Heart left ventricle (tissue), 16 donors: ENCODE measurements around the gene CCP110. TPM values are rescaled to one million over a fixed set of nuclear protein-coding genes. Genes with fewer than 3 reads are reported as not detected.

Experiments
- ATAC-seq, 4 donors: fragments of 200-7000 bp; cut with Tn5 transposase; one replicate each; pipeline ENCODE4 v1.9.1; 2020 to 2022; ENCODE audit warnings: moderate library complexity in 4 of 4, mild to moderate bottlenecking in 3 of 4, moderate number of reproducible peaks in 1 of 4
- DNase-seq, 5 donors: peaks; one replicate each; pipeline ENCODE4 v3.0.0-alpha.2; 2020
- H3K27ac ChIP-seq, 12 donors: fragments of 200-600 bp; sonication (generic) in 4 of 12; one replicate each; pipeline versions ENCODE4 v1.5.0 to v1.8.0; 2016 to 2022; ENCODE audit warnings: mild to moderate bottlenecking in 2 of 12
- H3K27me3 ChIP-seq, 9 donors: fragments of 200-600 bp; sonication (generic) in 2 of 9; one replicate each; pipeline versions ENCODE4 v1.5.1 to v1.8.0; 2016 to 2022; ENCODE audit warnings: mild to moderate bottlenecking in 3 of 9
- H3K36me3 ChIP-seq, 9 donors: fragments of 200-600 bp; sonication (generic) in 2 of 9; one replicate each; pipeline versions ENCODE4 v1.5.0 to v1.8.0; 2018 to 2022; ENCODE audit warnings: mild to moderate bottlenecking in 2 of 9
- H3K4me1 ChIP-seq, 12 donors: fragments of 200-600 bp; sonication (generic) in 4 of 12; one replicate each; pipeline versions ENCODE4 v1.5.0 to v1.8.0; 2016 to 2022; ENCODE audit warnings: mild to moderate bottlenecking in 3 of 12
- H3K4me3 ChIP-seq, 12 donors: fragments of 200-600 bp; sonication (generic) in 4 of 12; one replicate each; pipeline versions ENCODE4 v1.5.0 to v1.8.0; 2017 to 2022; ENCODE audit warnings: mild to moderate bottlenecking in 9 of 12, moderate library complexity in 4 of 12
- H3K9me3 ChIP-seq, 12 donors: fragments of 200-600 bp; sonication (generic) in 4 of 12; one replicate each; pipeline versions ENCODE4 v1.5.0 to v1.8.0; 2016 to 2022; ENCODE audit warnings: mild to moderate bottlenecking in 1 of 12
- POLR2A ChIP-seq, 2 donors: fragments of 450-650 bp; IDR thresholded peaks; one replicate each; pipeline ENCODE4 v1.6.1; 2017; ENCODE audit warnings: antibody characterized with exemption in 2 of 2, mild to moderate bottlenecking in 2 of 2, moderate library complexity in 2 of 2
- WGBS, 4 donors: extraction: QIAGEN DNeasy Blood & Tissue Kit in 2 of 4; methylation state at CpG; one replicate each; pipeline versions ENCODE4 v1.1.5 to v1.1.7; 2013 to 2018; 5-methylcytosine and 5-hydroxymethylcytosine counted together
- intact Hi-C, 10 donors: fragments of 100-400 bp; cut with DNase I; formaldehyde crosslinking; loops; one replicate each; pipeline versions ENCODE4 v1.11.1 to v1.14.2; 2022
- polyA plus RNA-seq, 2 donors: library from polyadenylated mRNA; stranded (reverse); fragments of 200-250 nt; gene quantifications; one replicate each; pipeline ENCODE4 v1.2.3, GENCODE V29; 2013
- total RNA-seq, 9 donors: library from RNA; depleted of rRNA in 2 of 9; stranded (reverse); fragments of >200 nt in 2 of 9; fragmentation: NEBNext Ultra II Directional in 3 of 9; extraction: Animal tissue kit (Norgen Biotek cat#: 25700) in 3 of 9; gene quantifications; one replicate each; pipeline versions ENCODE4 v1.1.0 to v1.2.4, GENCODE V29; 2016 to 2023
- TF ChIP-seq, protein P1 (sequence below), 12 donors: fragments of 200-600 bp; sonication (generic) in 4 of 12; IDR thresholded peaks; one replicate each; pipeline versions ENCODE4 v1.5.0 to v1.8.0; 2018 to 2022; ENCODE audit warnings: antibody characterized with exemption in 12 of 12, mild to moderate bottlenecking in 5 of 12
- donor health status: ischemic (EF 13 %, LVEDD 7.1; RV severe dilation, severe dysfunction).
- donor health status: healthy with polysubstance abuse.
- donor health status: DM: no; HTN: yes; CAD: no.
- donor health status: DM: no; HTN: no; CAD: no.
- donor health status: ischemic (EF 25% LVEDD 6.9; RV normal size, moderate dysfunction).
- donor health status: ischemic (EF 25% LVEDD 5.7; RV mildly dilated, moderate dysfunction).
- donor health status: healthy.
- donor health status: DM: yes; HTN: yes; CAD: no.
- donor health status: ischemic (EF 35%, LVEDD 5.7; RV mildly dilated, moderate dysfunction).
- donor health status: nonischemic (EF 11% LVEDD 7.7; RV severe dilation, severe dysfunction).
- donor health status: DM: yes; HTN: yes; CAD: no.
- donor health status: PGD.
- donor health status: ischemic (EF 29% LVEDD 5.4; RV normal size, mild dysfunction).
- donor health status: nonischemic (EF 23%, LVEDD 6.1; RV moderate dilation, normal function).

Gene CCP110
- total and polyA plus RNA-seq, 11 donors: 3.1 to 13.5 (median 7.7) TPM

DNA sequence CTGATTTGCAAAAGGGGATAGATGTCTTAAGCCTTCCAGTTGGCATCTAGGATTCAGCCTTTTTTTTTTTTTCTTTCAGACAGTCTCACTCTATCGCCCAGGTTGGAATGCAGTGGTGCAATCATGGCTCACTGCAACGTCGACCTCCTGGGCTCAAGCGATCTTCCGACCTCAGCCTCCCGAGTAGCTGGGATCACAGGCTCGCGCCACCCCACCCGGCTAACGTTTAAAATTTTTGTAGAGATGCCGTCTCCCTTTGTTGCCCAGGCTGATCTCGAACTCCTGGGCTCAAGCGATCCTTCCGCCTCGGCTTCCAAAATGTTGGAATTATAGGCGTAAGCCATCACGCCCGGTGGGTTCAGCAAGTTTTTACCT, 571 bp upstream of the CCP110 start:
- Histone ChIP-seq H3K4me1 (peaks cover 4 to 57% (median 36%) of the 10 kb centered on the region in 12 donors), H3K9me3 (no peaks in the 10 kb centered on the region), H3K27me3 (no peaks in the 10 kb centered on the region), H3K4me3 (peak overlapping the region in 8 of 12 donors; percentile 66 to 97 (median 91)), H3K36me3 (peaks cover 0 to 7% (median 5%) of the 10 kb centered on the region in 9 donors), H3K27ac (peak overlapping the region in 2 of 12 donors; percentile 66 to 68)
- DNase-seq (no peak), ATAC-seq (no peak)
- intact Hi-C loops: loop anchor here in 2 of 10 donors (2.0 to 10.0 kb wide), 3 partner anchors 32 to 458 kb away; partner anchors contain the start of genes VPS35L (in 2 of the 2) and COQ7 (in 1 of the 2)
- WGBS, 4 donors: 71 to 74% (median 72%) methylated on average over 18 of the region's 18 CpGs
- no peak for TF ChIP-seq POLR2A (IDR thresholded peaks at IDR 0.05)
- TF ChIP-seq, protein P1, sequence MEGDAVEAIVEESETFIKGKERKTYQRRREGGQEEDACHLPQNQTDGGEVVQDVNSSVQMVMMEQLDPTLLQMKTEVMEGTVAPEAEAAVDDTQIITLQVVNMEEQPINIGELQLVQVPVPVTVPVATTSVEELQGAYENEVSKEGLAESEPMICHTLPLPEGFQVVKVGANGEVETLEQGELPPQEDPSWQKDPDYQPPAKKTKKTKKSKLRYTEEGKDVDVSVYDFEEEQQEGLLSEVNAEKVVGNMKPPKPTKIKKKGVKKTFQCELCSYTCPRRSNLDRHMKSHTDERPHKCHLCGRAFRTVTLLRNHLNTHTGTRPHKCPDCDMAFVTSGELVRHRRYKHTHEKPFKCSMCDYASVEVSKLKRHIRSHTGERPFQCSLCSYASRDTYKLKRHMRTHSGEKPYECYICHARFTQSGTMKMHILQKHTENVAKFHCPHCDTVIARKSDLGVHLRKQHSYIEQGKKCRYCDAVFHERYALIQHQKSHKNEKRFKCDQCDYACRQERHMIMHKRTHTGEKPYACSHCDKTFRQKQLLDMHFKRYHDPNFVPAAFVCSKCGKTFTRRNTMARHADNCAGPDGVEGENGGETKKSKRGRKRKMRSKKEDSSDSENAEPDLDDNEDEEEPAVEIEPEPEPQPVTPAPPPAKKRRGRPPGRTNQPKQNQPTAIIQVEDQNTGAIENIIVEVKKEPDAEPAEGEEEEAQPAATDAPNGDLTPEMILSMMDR (IDR thresholded peaks at IDR 0.05): no peak

DNA sequence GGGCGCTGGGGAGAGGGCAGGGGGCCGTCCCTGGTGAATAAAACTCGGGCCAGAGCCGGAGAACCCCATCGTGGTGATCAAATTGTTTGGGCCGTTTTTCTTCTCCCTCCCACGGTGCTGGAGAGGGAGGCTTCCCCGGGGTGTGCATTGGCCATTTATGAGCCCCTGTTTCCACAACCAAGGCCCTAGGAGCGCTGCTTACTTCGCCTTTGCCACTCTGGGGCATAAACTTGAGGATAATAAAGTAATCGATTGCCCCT, 544 bp downstream of the CCP110 start:
- intact Hi-C loops: loop anchor here in 2 of 10 donors (5.0 to 10.0 kb wide), 2 partner anchors 33 to 459 kb away; partner anchors contain the start of genes COQ7 (in 1 of the 2) and VPS35L (in 1 of the 2)
- peak overlapping the region; percentile 55 to 97 (median 90) for H3K4me3 ChIP-seq
- peak overlapping the region in 9 of 12 donors; percentile 10 to 68 (median 57) for H3K27ac ChIP-seq
- ATAC-seq (peak in 1 of 4 donors; percentile 0), DNase-seq (no peak)
- H3K4me1 ChIP-seq: peaks cover 3 to 46% (median 31%) of the 10 kb centered on the region in 12 donors
- 0 to 1% (median 0%) methylated on average over 1 to 11 of the region's 11 CpGs for WGBS, 4 donors
- H3K9me3 ChIP-seq: no peaks in the 10 kb centered on the region
- peaks cover 0 to 18% (median 16%) of the 10 kb centered on the region in 9 donors for H3K36me3 ChIP-seq
- no peaks in the 10 kb centered on the region for H3K27me3 ChIP-seq
- TF ChIP-seq POLR2A (IDR thresholded peaks at IDR 0.05): no peak
- TF ChIP-seq, protein P1 (IDR thresholded peaks at IDR 0.05): no peak

DNA sequence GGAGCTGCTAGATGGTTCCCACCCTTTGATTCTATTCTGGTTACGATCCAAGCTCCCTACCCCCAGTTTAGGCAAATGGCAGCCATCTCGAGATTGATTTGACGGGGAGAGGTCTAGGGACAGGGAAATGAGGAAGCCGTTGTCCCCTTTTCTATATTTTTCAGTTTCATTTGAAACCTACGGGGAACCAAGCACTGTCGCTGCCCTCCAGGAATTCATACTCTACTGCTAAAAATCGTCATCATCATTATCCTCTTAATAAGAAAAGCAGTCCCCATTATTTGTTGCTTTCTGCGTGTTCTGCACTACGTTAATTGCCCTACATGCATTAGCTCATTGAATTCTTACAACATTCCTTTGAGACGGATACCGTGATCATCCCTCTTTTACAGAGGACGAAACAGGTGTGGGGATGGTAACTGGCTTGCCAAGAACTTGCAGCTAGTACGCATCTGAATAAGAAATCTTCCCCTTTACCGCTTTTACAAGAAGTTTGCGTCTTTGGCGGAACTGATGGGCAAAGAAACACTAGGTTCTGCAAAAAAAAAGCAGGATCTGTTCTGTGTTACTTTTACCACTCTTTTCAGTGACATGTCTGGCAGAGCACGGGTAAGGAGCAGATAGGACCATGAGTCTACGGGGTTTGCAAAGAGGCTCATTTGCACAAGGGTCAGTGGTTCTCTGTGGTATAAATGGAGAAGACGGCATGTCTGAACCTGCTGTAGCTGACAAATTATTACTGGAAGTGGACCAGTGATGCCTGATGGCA, 1.1 kb downstream of the CCP110 start:
- intact Hi-C loops: loop anchor here in 2 of 10 donors (5.0 to 10.0 kb wide), 2 partner anchors 33 to 460 kb away; partner anchors contain the start of genes COQ7 (in 1 of the 2) and VPS35L (in 1 of the 2)
- 11 to 25% (median 21%) methylated on average over 19 of the region's 19 CpGs for WGBS, 4 donors

DNA sequence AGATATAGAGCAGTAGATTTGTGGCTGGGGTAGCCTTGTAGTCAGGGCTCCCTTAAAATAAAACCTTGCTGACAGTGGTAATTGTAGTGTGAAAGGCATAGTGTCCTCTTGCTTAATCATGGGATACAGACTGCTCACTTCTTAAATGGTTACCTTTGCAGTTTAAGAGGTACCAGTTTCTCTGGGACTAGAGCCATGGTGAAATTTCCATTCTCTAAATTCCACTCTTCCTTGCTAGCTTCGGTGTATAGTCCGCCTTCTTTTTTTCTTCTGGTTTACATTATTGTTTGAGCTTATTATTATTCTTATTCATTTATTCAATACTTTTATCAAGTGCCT, 1.6 kb downstream of the CCP110 start:
- intact Hi-C loops: loop anchor here in 1 of 10 donors (10.0 kb wide), 1 partner anchor 461 kb away; the partner anchor contains the start of gene COQ7
- Histone ChIP-seq H3K9me3 (no peaks in the 10 kb centered on the region), H3K36me3 (peaks cover 0 to 27% (median 18%) of the 10 kb centered on the region in 9 donors), H3K27me3 (no peaks in the 10 kb centered on the region), H3K4me1 (peaks cover 3 to 36% (median 23%) of the 10 kb centered on the region in 12 donors), H3K27ac (peak overlapping the region in 1 of 12 donors; percentile 67), H3K4me3 (peak overlapping the region in 7 of 12 donors; percentile 66 to 97 (median 92))
- 85 to 92% (median 87%) methylated on average over 2 of the region's 2 CpGs for WGBS, 4 donors
- DNase-seq: no peak
- no peak for TF ChIP-seq POLR2A (IDR thresholded peaks at IDR 0.05)
- TF ChIP-seq, protein P1 (IDR thresholded peaks at IDR 0.05): no peak
- no peak for ATAC-seq

More for the DNA sequence above, 1.1 kb downstream of the CCP110 start:
- DNase-seq (no peak), ATAC-seq (no peak)
- peak overlapping the region; percentile 55 to 97 (median 90) for H3K4me3 ChIP-seq
- H3K4me1 ChIP-seq: peaks cover 3 to 41% (median 28%) of the 10 kb centered on the region in 12 donors
- peak overlapping the region in 6 of 12 donors; percentile 49 to 68 (median 64) for H3K27ac ChIP-seq
- TF ChIP-seq POLR2A (IDR thresholded peaks at IDR 0.05): no peak
- peaks cover 0 to 23% (median 18%) of the 10 kb centered on the region in 9 donors for H3K36me3 ChIP-seq
- no peaks in the 10 kb centered on the region for H3K9me3 ChIP-seq
- H3K27me3 ChIP-seq: no peaks in the 10 kb centered on the region
